NCI-H1694 treated with DMSO at 0.1 percent for 48 hours (cell line): ENCODE data around the gene NARS2.
"Not testable (repeated sequence)": the region's sequence is repeated elsewhere in the genome, so short reads cannot be mapped to it uniquely, and the experiment has no call there.

Experiments
- DNase-seq: peaks from one replicate; lab custom pipeline; 2025; lab: John Stamatoyannopoulos, UW

NARS2 gene

GRCh38 chr11:78542007-78542406, 32.7 kb downstream of the NARS2 start:
- no peak for DNase-seq

DNA sequence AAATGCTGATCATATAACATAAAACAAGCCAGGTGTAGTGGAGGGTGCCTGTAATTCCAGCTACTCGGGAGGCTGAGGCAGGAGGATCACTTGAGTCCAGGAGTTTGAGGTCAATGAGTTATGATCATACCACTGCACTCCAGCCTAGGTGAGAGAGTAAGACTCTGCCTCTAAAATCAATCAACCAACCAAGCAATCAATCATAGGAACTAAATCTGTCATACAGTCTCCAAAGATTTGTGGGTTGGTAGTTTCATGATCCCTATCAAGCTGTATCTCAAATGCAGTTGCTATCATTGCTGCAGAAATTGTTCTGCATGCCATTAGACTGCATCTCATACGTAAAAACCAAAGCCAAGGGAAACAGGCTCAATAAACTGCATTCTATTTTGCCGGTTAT, 33.1 kb downstream of the NARS2 start:
- no peak for DNase-seq

GRCh38 chr11:78540256-78540655, 34.4 kb downstream of the NARS2 start:
- DNase-seq, result no peak

DNA sequence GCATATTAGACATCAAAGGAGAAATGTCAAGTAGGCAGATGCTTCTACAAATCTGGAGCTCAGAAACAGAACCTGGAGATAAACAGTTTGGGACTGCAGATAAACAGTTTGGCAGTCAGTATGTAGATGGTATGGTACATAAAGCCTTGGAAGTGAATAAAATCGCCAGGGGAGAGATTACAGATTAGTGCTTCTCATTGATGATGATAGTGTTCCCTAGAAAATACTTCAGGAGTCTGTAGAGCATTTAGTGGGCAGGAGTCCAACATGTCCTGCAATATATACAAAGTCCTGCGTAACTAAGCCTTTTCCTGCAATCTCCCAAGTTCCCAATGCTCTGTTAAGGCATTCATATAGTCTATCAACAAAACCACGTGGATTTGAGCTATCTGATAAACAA, 35.2 kb downstream of the NARS2 start:
- no peak for DNase-seq

GRCh38 chr11:78536933-78537332, 37.7 kb downstream of the NARS2 start:
- DNase-seq, result no peak

- no peak for DNase-seq
Measured at GRCh38 chr11:78535920-78536319, 38.7 kb downstream of the NARS2 start.

DNA sequence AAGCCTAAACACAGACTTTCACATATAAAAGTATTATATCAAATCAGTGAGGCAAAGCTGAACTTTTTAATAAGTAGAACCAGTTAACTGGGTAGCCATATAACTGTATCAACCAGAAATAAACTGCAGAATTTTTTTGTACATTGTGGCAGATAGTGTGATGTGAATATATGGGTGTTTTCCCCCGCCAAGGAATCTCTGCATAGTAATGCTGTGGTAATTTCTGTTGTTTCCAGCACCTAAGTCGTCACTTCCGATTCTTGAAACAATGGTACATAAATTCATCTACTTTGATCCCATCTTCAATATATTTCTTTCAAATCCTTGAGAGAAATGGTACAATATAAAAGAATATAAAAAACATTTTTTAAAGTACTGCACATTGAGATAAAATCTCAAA, 39.6 kb downstream of the NARS2 start:
- no peak for DNase-seq

GRCh38 chr11:78533399-78533798, 41.3 kb downstream of the NARS2 start:
- DNase-seq, result no peak

DNA sequence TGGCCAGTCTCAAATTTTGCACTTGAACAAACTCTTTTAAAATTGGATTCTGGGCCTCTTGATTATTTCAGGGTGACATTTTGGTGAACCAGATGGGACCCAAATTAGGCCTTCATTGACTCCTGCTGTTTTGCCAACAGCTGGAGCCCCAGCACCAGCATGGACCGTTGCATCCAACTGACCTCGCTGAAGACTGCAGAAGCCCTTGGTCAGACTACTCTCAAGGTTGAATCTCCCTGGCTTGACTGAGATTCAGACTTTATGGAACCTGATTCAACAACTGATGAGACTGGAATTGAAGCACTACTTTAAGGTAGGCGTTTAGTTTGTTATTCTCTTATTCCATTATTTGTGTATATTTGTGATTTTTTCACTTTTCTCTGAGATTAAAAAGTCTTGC, 41.7 kb downstream of the NARS2 start:
- no peak for DNase-seq

DNA sequence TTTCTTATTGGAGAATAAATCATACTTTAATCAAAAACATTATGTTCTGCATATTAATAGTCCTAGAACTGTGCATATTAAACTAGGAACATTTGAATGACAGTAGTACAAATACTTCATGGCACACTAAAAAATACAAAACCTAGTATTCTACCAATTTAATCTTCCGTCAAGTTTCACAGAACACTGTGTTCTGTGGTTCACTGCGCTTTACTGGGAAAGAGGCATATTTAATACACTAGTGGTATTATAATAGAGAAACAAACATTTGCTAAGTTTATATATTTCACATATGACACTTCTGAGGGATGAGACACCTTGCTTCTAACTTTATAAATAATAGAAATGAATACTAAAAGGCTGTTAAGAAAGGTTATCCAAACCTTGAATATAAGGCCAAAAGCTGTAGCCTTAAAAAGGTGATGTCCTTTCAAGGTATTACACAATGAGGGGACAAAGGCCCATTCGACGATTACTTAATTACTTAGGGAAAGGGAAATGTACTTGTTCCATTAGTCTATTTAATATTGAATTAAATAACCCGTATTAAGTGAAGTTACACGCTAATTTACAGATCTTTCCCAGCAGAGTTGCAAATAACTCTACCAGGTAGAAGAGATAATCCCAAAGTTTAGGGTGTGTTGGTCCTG, 48.0 kb downstream of the NARS2 start:
- DNase-seq, result no peak

DNA sequence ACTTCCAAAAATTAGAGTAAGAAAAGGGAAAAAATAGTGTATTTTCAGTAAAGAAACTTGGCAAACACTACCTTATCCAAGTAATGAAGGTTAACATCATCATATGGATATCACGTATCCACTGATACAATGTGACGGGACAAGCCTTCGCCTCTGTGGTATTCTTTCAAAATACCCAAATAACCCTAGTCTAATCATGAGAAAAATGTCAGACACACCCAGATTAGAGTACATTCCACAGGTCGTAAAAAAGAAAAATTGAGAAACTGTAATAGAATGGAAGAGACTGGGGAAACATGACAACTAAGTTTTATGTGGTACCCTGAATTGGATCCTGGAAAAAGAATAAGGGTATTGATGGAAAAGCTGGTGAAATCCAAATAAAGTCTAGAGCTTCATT, 48.9 kb downstream of the NARS2 start:
- DNase-seq, result no peak

DNA sequence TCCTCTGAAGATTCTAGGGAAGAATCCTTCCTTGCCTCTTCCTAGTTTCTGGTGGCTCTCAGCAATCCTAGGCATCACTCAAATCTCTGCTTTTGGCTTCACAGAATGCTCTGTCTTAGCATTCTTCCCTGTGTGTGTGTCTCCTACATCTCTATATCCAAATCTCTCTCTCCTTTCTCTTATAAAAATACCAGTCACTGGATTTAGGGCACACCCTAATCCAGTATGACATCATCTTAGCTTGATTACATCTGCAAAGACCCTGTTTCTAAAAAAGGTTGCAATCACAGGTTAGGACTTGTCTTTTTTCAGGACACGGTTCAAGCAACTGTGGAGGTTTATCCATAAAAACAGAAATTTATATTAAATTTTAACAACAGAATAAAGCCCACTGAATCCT, 54.4 kb downstream of the NARS2 start:
- no peak for DNase-seq

DNA sequence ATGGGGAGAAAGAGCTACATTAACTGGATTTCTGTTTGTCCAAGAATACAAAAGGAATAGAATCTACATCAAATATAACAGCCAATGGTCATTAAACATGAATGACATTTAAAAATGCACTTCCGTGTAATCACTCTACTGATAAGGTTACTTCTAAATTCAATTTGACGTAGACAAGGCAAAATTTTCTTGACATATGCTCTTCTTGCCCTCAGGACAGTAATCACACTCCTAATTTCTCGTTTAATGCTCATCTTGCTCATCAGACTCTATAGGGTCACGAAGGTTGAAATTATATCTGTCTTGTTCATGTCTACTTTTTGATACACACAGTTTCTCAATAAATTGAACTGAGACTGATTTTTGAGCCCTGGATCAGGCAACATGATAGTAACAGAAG, 58.4 kb downstream of the NARS2 start:
- no peak for DNase-seq

- DNase-seq, result no peak
Measured at GRCh38 chr11:78514922-78515502, 59.7 kb downstream of the NARS2 start.

DNA sequence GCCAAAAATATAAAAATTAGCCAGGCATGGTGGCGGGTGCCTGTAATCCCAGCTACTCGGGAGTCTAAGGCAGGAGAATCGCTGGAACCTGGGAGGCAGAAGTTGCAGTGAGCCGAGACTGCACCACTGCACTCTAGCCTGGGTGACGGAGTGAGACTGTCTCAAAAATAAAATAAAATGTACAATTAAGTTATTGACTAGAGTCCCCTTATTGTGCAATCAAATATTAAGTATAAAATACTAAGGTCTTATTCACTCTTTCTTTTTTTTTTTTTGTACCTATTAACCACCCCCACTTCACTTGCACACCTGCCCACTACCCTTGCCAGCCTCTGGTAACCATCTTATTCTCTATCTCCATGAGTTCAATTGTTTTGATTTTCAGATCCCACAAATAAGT, 61.6 kb downstream of the NARS2 start:
- not testable (repeated sequence) for DNase-seq

- no peak for DNase-seq
Measured at GRCh38 chr11:78510597-78510996, 64.1 kb downstream of the NARS2 start.

GRCh38 chr11:78510025-78510596, 64.6 kb downstream of the NARS2 start:
- DNase-seq, result no peak

DNA sequence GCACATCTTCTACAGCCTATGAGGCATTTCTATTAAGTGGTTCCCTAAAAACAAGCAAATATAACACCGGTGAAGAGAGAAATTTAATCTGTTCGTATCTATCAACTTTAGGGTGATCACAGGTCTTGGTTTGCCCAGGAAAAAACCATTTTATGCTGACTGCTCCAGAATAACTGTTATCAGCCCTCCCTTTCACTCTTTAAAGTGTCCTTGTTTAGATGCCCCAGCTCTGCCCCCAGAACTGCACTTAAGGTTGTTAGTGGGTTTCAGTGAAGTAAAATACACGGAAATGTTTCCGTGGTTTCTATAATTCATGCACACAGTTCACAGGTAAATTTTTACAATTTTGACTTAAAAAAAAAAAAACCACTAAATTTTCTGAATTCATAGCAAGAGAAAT, 70.0 kb downstream of the NARS2 start:
- no peak for DNase-seq

- no peak for DNase-seq
Measured at GRCh38 chr11:78504181-78504580, 70.5 kb downstream of the NARS2 start.

DNA sequence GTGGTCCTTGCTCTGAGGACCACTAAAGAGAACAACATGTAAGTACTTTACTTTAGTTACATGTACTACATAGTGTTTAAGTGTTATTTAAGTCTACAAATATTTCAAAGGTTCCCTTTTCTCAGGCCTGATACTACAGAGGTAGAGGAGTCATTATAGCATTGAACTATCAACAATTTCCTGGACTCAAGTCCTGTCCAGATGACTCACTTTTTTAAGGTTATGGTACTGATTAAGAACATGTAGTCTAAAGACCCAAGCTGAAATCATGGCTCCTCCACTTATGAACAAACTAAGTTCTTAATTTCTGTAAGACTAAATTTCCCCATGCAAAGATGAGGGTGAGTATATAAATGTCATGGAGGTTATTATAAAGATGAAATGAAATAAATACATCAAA, 74.7 kb downstream of the NARS2 start:
- no peak for DNase-seq

- DNase-seq, result no peak
Measured at GRCh38 chr11:78497293-78497692, 77.4 kb downstream of the NARS2 start.

DNA sequence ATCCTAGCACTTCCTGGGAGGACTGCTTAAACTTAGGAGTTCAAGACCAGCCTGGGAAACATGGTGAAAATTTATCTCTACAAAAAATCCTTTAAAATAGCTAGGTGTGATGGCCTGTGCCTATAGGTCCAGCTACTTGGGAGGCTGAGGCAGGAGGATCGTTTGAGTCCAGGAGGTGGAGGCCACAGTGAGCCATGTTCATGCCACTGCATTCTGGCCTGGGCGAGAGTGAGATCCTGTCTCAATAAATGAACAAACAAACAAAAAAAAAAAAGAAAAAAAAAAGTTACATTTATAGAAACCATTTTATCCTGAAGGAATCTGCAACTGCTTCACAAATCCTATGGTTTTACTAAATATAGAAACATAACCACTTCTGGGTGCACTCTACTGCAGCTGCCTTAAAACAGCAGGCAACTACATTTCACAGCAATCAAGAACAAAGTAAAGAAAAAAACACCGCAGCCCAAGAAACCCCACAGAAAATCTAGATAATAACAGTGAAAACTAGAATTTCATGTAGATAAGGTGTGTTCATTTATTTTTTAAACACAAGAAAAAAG, 81.2 kb downstream of the NARS2 start:
- DNase-seq, result no peak

DNA sequence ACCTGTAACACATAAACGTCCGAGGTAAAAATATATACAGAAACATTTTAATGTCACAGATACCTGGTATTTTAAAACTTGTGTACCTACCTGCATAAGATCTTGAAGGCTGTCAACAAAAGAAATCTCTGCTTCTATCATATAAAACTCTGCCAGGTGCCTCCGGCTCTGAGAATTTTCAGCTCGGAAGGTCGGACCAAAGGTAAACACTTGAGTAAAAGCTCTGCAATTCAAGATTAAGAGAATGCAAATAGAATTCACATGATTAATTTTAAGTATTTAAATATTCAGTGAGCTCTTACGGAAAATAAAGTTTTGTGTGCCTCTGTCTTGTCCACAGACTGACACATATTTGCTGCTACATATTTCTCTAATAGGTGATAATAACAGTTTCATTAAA, 81.7 kb downstream of the NARS2 start:
- DNase-seq, result no peak

GRCh38 chr11:78489184-78489583, 85.5 kb downstream of the NARS2 start:
- DNase-seq, result no peak
